Endothelial cell of umbilical vein (primary cell): ENCODE results near the gene NHSL2. TPM values are rescaled to one million over a fixed set of nuclear protein-coding genes. Genes with fewer than 3 reads are reported as not detected.

ENCODE experiments used
- BruUV-seq: library from RNA; stranded (reverse); fragments of 400-500 nt; replicated peaks from 2 replicates; lab custom pipeline; 2021; lab: Mats Ljungman, UMichigan
- CTCF ChIA-PET: fragments of 300-600, 350-600 bp; sonication (Branson Sonifier 250); formaldehyde crosslinking; loops from one replicate; lab custom pipeline; 2021; ENCODE audit warnings: antibody characterized with exemption, inconsistent platforms; lab: Charles Lee
- POLR2A ChIA-PET: fragments of 300-600, 350-600 bp; sonication (Branson Sonifier 250); formaldehyde crosslinking; loops from one replicate; lab custom pipeline; 2021; ENCODE audit warnings: antibody characterized with exemption, inconsistent platforms; lab: Charles Lee
- DNase-seq: peaks from one replicate; pipeline ENCODE4 v3.0.0-alpha.2; 2011; ENCODE audit warnings: low read depth, low spot score
- FAIRE-seq: peaks from 2 replicates; lab custom pipeline; 2011; peaks lifted over from hg19 to GRCh38; lab: Jason Lieb, UNC
- H2AFZ ChIP-seq: 2 replicates; pipeline ENCODE4 v1.6.0; 2012; ENCODE audit warnings: low read depth, low read length, control low read depth, inconsistent platforms
- H3K27ac ChIP-seq: 2 replicates; pipeline ENCODE4 v1.5.1; 2011; ENCODE audit warnings: low read depth, mild to moderate bottlenecking, control low read depth, low read length, moderate library complexity; ENCODE audit not compliant: insufficient read depth
- H3K27me3 ChIP-seq, 2 experiments: 2 replicates each; pipeline versions ENCODE4 v1.6.0 to v1.6.1; 2011; ENCODE audit warnings: low read length in 2 of 2, mixed read lengths in 1 of 2; ENCODE audit not compliant: control insufficient read depth in 2 of 2, insufficient read depth in 2 of 2
- H3K36me3 ChIP-seq, 2 experiments: 2 replicates in 1 of 2; 3 replicates in 1 of 2; pipeline ENCODE4 v1.5.1; 2011; ENCODE audit warnings: low read length in 2 of 2, mild to moderate bottlenecking in 1 of 2, moderate library complexity in 1 of 2; ENCODE audit not compliant: control insufficient read depth in 2 of 2, insufficient read depth in 2 of 2; ENCODE audit errors: extremely low read depth in 1 of 2
- H3K4me1 ChIP-seq: 3 replicates; pipeline ENCODE4 v1.5.1; 2011; ENCODE audit warnings: mild to moderate bottlenecking, low read length; ENCODE audit not compliant: control insufficient read depth, insufficient read depth; ENCODE audit errors: extremely low read depth
- H3K4me2 ChIP-seq: 2 replicates; pipeline ENCODE4 v1.6.1; 2011; ENCODE audit warnings: low read length, control low read depth, mixed read lengths; ENCODE audit not compliant: insufficient read depth
- H3K4me3 ChIP-seq, 3 experiments: fragments of 200-600 bp in 1 of 3; sonication (generic), shearing (Covaris generic) in 1 of 3; replicated peaks in 1 of 3; 2 replicates each; pipeline ENCODE4 v1.5.1; 2011 to 2016; ENCODE audit warnings: control low read depth in 3 of 3, low read length in 3 of 3, mild to moderate bottlenecking in 2 of 3, inconsistent platforms in 1 of 3, low read depth in 1 of 3, moderate library complexity in 1 of 3; ENCODE audit not compliant: insufficient read depth in 1 of 3
- H3K79me2 ChIP-seq: 2 replicates; pipeline ENCODE4 v1.6.0; 2012; ENCODE audit warnings: low read length, inconsistent platforms; ENCODE audit not compliant: control insufficient read depth, insufficient read depth
- H3K9ac ChIP-seq: replicated peaks from 2 replicates; pipeline ENCODE3; 2011; ENCODE audit warnings: low read length, control low read depth; ENCODE audit not compliant: insufficient read depth; ENCODE audit errors: extremely low read depth
- H3K9me1 ChIP-seq: replicated peaks from 3 replicates; pipeline ENCODE4 v1.6.0; 2011; ENCODE audit warnings: mild to moderate bottlenecking, low read length; ENCODE audit not compliant: control insufficient read depth, insufficient read depth; ENCODE audit errors: extremely low read depth
- H3K9me3 ChIP-seq: replicated peaks from 2 replicates; pipeline ENCODE4 v1.5.1; 2012; ENCODE audit warnings: low read length, inconsistent platforms; ENCODE audit not compliant: control insufficient read depth, insufficient read depth
- H4K20me1 ChIP-seq: replicated peaks from 2 replicates; pipeline ENCODE3; 2011; ENCODE audit warnings: mild to moderate bottlenecking, low read length; ENCODE audit not compliant: control insufficient read depth, insufficient read depth; ENCODE audit errors: extremely low read depth
- CTCF ChIP-seq, 2 donors: IDR thresholded peaks; 1 replicate in 1 of 2; 2 replicates in 1 of 2; pipeline ENCODE4 v1.5.1; 2011; ENCODE audit warnings: low read length in 2 of 2, mild to moderate bottlenecking in 2 of 2, moderate library complexity in 2 of 2, control low read depth in 1 of 2, inconsistent platforms in 1 of 2, low read depth in 1 of 2; ENCODE audit not compliant: insufficient read depth in 1 of 2; ENCODE audit errors: extremely low read depth in 1 of 2
- EZH2 ChIP-seq: IDR thresholded peaks from 2 replicates; pipeline ENCODE4 v1.6.1; 2012; ENCODE audit warnings: borderline replicate concordance, low read depth, mild to moderate bottlenecking, moderate library complexity, low read length, inconsistent platforms; ENCODE audit not compliant: severe bottlenecking
- FOS ChIP-seq: IDR thresholded peaks from 2 replicates; pipeline ENCODE4 v1.6.1; 2011; ENCODE audit warnings: mild to moderate bottlenecking, low read length, moderate library complexity, borderline replicate concordance; ENCODE audit not compliant: insufficient read depth
- GATA2 ChIP-seq: IDR thresholded peaks from 2 replicates; pipeline ENCODE4 v1.7.0; 2011; ENCODE audit warnings: low read depth, mild to moderate bottlenecking, moderate library complexity, mixed read lengths, low read length; ENCODE audit not compliant: insufficient read length, insufficient read depth
- JUN ChIP-seq: IDR thresholded peaks from 2 replicates; pipeline ENCODE4 v1.6.1; 2011; ENCODE audit warnings: borderline replicate concordance, low read depth; ENCODE audit not compliant: insufficient read length, insufficient read depth
- MAX ChIP-seq: IDR thresholded peaks from 2 replicates; pipeline ENCODE4 v1.6.1; 2011; ENCODE audit not compliant: insufficient read depth, insufficient read length
- MYC ChIP-seq: IDR thresholded peaks from one replicate; pipeline ENCODE4 v1.6.1; 2011; ENCODE audit warnings: mild to moderate bottlenecking, low read depth, low read length
- POLR2A ChIP-seq: IDR thresholded peaks from 2 replicates; pipeline ENCODE4 v1.6.1; 2012; ENCODE audit warnings: low read depth, mild to moderate bottlenecking, control low read depth, low read length
- POLR2AphosphoS5 ChIP-seq: IDR thresholded peaks from 2 replicates; pipeline ENCODE4 v1.6.1; 2012; ENCODE audit warnings: low read depth, mild to moderate bottlenecking, control low read depth, low read length, moderate library complexity; ENCODE audit not compliant: insufficient read depth
- dilution Hi-C: fragments of 300-500 bp; cut with MboI; formaldehyde crosslinking; loops from one replicate; pipeline ENCODE4 v1.15.0; 2019; ENCODE audit warnings: low sequenced_read_pairs; ENCODE audit not compliant: extremely low pct_ligation_motif_present
- intact Hi-C: fragments of 100-400 bp; cut with micrococcal nuclease; formaldehyde crosslinking; loops from one replicate; pipeline ENCODE4 v1.10.0; 2022
- polyA plus RNA-seq, 4 experiments: library from polyadenylated mRNA; depleted of rRNA in 3 of 4; stranded (reverse) in 3 of 4; unstranded in 1 of 4; fragments of >200 nt; gene quantifications; 2 replicates each; pipeline versions ENCODE4 v1.2.1 to v1.2.3, GENCODE V29; 2011 to 2012; ENCODE audit warnings: missing spikeins in 1 of 4
- total RNA-seq: library from RNA; stranded (reverse); gene quantifications from 2 replicates; pipeline ENCODE4 v1.2.3, GENCODE V29; 2021

NHSL2 gene
- total and polyA plus RNA-seq, 2 donors (not counting 3 experiments of a cell fraction or from before 2014, with no cell fraction given), result 23.5 to 49.9 TPM

- ChIA-PET POLR2A (no interaction called here), CTCF (no interaction called here)
- H4K20me1 ChIP-seq, result peaks cover 2% of the 10 kb centered on the region
- H3K27me3 ChIP-seq, result no peaks in the 10 kb centered on the region
- no peak overlapping the region for H3K4me2 ChIP-seq
- DNase-seq (no peak), FAIRE-seq (no peak)
- no peak for TF ChIP-seq EZH2
- TF ChIP-seq MAX, result no peak
- TF ChIP-seq JUN, result no peak
- TF ChIP-seq POLR2A, result no peak
- no peak for TF ChIP-seq GATA2
- TF ChIP-seq CTCF (IDR thresholded peaks at IDR 0.05; ENCODE audit: extremely low read depth in 1 of 2, insufficient read depth in 1 of 2, low read depth in 1 of 2, low read length in 2 of 2), result no peak
- TF ChIP-seq MYC, result no peak
- no peak for TF ChIP-seq FOS
- TF ChIP-seq POLR2AphosphoS5, result no peak
- H3K9me3 ChIP-seq, result no peaks in the 10 kb centered on the region
- intact Hi-C loops (no loop called here), dilution Hi-C loops (no loop called here)
- peaks cover 35% of the 10 kb centered on the region for H3K79me2 ChIP-seq
- BruUV-seq, result no TSS peak
- H3K27ac ChIP-seq, result no peak overlapping the region
- H3K9me1 ChIP-seq, result no peaks in the 10 kb centered on the region
- H3K4me3 ChIP-seq, result no peak overlapping the region
- peaks cover 12% of the 10 kb centered on the region for H3K4me1 ChIP-seq
- H3K9ac ChIP-seq, result no peak overlapping the region
- no peak overlapping the region for H2AFZ ChIP-seq
- no peaks in the 10 kb centered on the region for H3K36me3 ChIP-seq
These were observed 189.6 kb downstream of the NHSL2 start for GRCh38 chrX:72100051-72100755.
